Rectal smooth muscle tissue (tissue), 1 donor: ENCODE measurements around the gene TLR6.
"Not testable (repeated sequence)": the region's sequence is repeated elsewhere in the genome, so short reads cannot be mapped to it uniquely, and the experiment has no call there.

ENCODE experiments used
- H3K27ac ChIP-seq: one replicate; pipeline ENCODE4 v1.7.0; 2013; ENCODE audit warnings: low read depth, low read length, inconsistent platforms
- H3K27me3 ChIP-seq: one replicate; pipeline ENCODE4 v1.7.0; 2013; ENCODE audit warnings: low read length; ENCODE audit not compliant: control insufficient read depth, insufficient read depth
- H3K36me3 ChIP-seq: one replicate; pipeline ENCODE4 v1.7.0; 2013; ENCODE audit warnings: low read length; ENCODE audit not compliant: control insufficient read depth, insufficient read depth
- H3K4me1 ChIP-seq: one replicate; pipeline ENCODE4 v1.7.0; 2013; ENCODE audit warnings: low read length; ENCODE audit not compliant: control insufficient read depth, insufficient read depth
- H3K4me3 ChIP-seq: one replicate; pipeline ENCODE4 v1.7.0; 2013; ENCODE audit warnings: low read length
- H3K9ac ChIP-seq: one replicate; pipeline ENCODE4 v1.7.0; 2013; ENCODE audit warnings: low read length

TLR6 gene

DNA sequence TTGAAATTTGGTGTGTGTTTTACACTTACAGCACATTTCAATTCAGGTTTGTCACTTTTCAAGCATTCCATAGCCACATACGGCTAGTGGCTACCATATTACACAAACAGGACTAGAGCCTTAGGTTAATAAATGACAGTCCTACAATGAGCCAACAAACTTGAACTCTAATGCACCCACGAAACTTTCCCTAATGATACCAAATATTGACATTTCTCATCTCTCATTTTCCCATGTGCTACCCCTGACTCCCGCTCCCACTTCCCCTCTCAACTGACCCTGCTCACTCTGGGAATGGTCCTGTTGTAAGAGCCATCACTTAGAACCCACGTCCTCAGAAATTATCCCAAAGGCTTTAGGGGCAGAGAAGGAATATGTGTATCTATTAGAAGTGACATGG, 68.9 kb downstream of the TLR6 start:
- no peaks in the 10 kb centered on the region for H3K27me3 ChIP-seq
- no peaks in the 10 kb centered on the region for H3K36me3 ChIP-seq
- H3K4me3 ChIP-seq, result no peak overlapping the region
- H3K4me1 ChIP-seq, result no peaks in the 10 kb centered on the region
- no peak overlapping the region for H3K9ac ChIP-seq
- H3K27ac ChIP-seq, result no peak overlapping the region

DNA sequence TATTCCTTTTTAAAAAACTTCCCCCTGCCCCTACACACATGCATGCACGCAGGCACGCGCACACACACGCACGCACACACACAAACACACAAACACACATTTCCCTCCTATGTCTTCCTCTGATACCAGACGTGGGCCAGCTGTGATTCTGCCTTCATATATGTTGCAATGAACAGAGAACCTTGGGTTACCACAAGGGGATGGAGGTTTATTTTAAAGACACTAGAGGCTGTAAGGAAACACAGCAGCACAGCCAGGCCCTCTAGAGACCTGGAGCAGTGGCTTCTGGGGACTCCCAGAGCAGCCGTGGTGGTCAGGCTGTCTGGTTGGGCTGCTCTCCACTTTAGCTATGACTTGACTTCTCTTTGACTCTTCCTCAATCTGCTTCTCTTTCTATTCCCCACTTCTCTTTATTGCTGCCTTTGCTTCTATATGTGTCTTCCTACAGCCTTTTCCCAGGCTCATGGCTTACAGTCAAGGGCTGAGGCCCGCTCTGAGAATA, 70.7 kb downstream of the TLR6 start:
- Histone ChIP-seq H3K36me3 (no peaks in the 10 kb centered on the region), H3K9ac (no peak overlapping the region), H3K4me1 (no peaks in the 10 kb centered on the region), H3K27ac (no peak overlapping the region), H3K27me3 (no peaks in the 10 kb centered on the region), H3K4me3 (no peak overlapping the region)

DNA sequence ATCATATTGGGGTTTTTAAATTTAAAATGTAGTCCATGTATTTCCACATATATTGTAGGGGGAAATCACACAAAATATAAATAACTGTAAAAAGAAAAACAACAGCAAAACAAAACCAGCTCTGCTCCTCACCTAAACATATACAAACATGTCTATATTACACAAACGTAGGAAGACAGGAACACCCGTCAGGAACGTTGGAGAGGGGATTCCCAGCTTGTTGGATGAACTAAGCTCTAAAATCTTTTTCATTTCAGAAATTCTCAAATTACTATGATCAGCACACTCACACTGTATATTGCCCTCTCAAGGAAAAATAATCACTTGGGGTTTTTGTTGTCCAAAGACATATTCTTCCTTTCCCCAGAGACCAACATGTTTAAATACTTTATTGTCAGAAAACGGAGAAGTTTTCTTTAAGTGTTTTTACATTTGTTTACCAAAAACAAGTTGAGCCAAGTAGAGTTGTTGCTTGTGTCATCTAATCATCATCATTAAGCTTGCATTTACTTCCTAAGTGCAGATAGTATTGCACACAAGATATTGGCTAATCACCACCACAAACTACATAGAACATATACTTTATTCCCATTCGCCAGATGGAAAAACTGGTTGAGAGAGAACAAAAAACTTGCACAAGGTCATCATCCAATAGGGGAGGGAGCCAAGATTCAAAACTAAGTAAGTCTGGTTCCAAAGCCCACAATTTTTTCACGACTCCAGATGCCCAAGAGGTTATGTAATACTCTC, 71.4 kb downstream of the TLR6 start:
- Histone ChIP-seq H3K4me3 (no peak overlapping the region), H3K9ac (no peak overlapping the region), H3K27me3 (no peaks in the 10 kb centered on the region), H3K4me1 (no peaks in the 10 kb centered on the region), H3K36me3 (no peaks in the 10 kb centered on the region), H3K27ac (no peak overlapping the region)

DNA sequence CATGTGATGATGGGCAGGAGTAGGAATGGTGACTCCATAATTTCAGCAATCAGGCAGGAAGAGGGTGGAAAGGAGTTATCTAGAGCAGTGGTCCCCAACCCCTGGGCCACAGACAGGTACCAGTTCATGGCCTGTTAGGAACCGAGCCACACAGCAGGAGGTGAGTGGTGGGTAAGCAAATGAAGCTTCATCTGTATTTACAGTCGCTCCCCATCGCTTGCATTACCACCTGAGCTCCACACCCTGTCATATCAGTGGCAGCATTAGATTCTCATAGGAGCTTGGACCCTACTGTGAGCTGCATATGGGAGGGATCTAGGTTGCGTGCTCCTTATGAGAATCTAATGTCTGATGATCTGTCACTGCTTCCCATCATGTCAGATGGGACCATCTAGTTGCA, 72.5 kb downstream of the TLR6 start:
- H3K27ac ChIP-seq, result no peak overlapping the region
- H3K9ac ChIP-seq, result no peak overlapping the region
- H3K4me1 ChIP-seq, result no peaks in the 10 kb centered on the region
- H3K4me3 ChIP-seq, result no peak overlapping the region
- H3K27me3 ChIP-seq, result no peaks in the 10 kb centered on the region
- no peaks in the 10 kb centered on the region for H3K36me3 ChIP-seq

DNA sequence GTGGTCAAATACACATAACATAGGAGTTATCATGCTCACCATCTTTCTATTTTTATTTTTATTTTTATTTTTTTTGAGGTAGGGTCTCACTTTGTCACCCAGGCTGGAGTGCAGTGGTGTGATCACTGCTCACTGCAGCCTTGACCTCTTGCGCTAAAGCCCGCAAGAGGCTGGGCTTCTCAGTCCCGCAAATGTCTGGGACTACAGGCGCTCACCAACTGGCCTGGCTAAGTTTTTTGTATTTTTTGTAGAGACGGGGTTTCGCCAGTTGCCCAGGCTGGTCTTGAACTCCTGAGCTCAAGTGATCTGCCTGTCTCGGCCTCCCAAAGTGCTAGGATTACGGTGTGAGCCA, 73.5 kb downstream of the TLR6 start:
- Histone ChIP-seq H3K36me3 (no peaks in the 10 kb centered on the region), H3K9ac (no peak overlapping the region), H3K27ac (no peak overlapping the region), H3K4me1 (no peaks in the 10 kb centered on the region), H3K4me3 (no peak overlapping the region), H3K27me3 (no peaks in the 10 kb centered on the region)

DNA sequence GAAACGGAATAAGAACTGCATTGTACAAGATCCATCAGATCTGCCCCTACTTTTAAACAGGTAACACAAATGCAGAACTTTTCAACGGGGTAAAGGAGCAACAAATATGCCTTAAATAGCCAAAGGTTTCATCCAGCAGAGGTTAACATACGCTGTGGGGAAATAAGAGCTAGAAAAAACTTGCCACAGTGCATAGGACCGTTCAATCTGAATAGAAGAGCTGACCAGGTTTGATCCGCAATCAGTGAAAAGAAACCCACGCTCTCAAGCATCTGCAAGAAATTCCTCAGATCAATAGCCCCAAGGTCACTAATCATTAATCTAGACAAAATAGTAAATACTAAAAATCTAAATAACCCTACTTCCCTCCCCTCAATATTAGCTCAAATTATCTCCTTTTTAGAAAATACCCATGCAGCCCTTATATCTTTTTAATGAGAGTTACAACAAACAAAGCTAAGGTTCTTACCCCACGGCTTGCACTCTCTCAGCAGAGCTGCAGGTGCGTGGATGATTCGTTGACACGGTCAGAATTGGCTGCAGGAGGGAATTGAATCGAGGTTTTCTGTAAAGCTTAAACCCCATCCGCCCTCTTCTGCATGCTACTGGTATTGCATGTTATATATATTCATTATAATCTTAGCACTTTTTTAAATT, 74.0 kb downstream of the TLR6 start, which contains the start of gene TLR10:
TLR10 (minus strand) TSS at position 539 of the 657 bp plus-strand sequence. CDS start 7,400 bp downstream, outside the sequence.
- Histone ChIP-seq H3K9ac (no peak within 1 kb of the TSS), H3K4me3 (no peak within 1 kb of the TSS), H3K27ac (no peak within 1 kb of the TSS), H3K36me3 (no peaks in the 10 kb centered on the region), H3K4me1 (no peaks in the 10 kb centered on the region), H3K27me3 (no peaks in the 10 kb centered on the region)

DNA sequence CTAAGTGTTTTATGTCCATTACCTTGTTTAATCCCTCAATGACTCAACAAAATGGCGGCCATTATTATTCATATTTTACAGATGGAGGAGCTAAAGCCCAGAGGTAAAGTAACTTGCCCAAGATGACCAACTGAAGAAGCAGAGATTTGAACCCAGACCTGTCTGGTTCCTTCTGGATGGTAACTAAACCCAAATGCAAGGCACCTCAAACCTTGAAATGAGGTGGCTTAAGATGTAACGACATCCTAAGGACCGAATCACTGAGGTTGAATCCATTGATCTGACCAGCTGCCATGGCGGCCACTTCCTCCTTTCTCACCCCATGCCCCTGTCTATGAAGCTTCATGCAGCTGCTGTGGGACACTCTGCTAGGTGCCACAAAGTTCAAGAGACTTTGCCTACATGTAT, 74.8 kb downstream of the TLR6 start:
- Histone ChIP-seq H3K36me3 (no peaks in the 10 kb centered on the region), H3K4me1 (no peaks in the 10 kb centered on the region), H3K4me3 (no peak overlapping the region), H3K27me3 (no peaks in the 10 kb centered on the region), H3K9ac (no peak overlapping the region), H3K27ac (no peak overlapping the region)

DNA sequence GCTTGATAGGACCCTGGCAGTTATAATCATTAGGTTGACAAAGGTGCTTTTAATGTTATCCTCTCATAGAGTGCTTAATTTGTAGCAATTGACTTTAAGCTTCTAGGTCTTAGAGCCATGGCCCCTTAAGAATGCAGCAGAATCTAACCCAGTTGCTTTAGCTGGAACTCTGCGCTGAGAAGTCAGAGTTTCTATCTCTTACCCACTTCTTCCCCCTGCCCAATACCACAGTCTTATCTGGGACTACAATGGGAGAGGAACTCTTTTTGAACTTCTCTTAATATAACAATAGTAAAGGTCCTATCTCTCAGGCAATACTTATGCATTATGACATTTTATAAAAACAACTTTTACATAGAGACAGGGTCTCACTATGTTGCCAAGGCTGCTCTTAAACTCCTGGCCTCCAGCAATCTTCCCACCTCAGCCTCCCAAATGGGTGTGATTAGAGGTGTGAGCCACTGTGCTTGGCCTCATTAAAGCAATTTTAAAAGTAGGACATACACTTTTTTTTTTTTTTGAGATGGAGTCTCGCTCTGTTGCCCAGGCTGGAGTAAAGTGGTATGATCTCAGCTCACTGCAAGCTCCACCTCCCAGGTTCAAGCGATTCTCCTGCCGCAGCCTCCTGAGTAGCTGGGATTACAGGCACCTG, 75.7 kb downstream of the TLR6 start:
- no peak overlapping the region for H3K27ac ChIP-seq
- no peak overlapping the region for H3K9ac ChIP-seq
- no peaks in the 10 kb centered on the region for H3K36me3 ChIP-seq
- no peaks in the 10 kb centered on the region for H3K4me1 ChIP-seq
- H3K4me3 ChIP-seq, result no peak overlapping the region
- H3K27me3 ChIP-seq, result no peaks in the 10 kb centered on the region

DNA sequence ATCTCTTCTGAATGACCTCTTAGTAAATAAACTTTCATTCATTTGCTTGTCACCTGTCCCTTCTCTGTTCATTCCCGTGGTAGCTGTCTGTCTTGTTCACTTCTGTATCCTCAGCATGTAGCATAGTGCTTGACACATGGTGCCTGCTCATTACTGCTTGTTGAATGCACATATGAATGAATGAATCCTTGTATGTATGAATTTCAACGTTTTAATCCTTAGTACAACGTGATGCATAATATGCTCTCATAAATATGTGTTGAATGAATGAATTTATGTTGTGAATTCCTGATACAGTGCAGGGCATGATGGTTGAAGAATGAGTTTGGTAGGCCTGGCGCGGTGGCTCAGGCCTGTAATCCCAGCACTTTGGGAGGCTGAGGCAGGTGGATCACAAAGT, 76.8 kb downstream of the TLR6 start:
- Histone ChIP-seq H3K9ac (no peak overlapping the region), H3K27ac (no peak overlapping the region), H3K4me1 (no peaks in the 10 kb centered on the region), H3K27me3 (no peaks in the 10 kb centered on the region), H3K36me3 (no peaks in the 10 kb centered on the region), H3K4me3 (no peak overlapping the region)

DNA sequence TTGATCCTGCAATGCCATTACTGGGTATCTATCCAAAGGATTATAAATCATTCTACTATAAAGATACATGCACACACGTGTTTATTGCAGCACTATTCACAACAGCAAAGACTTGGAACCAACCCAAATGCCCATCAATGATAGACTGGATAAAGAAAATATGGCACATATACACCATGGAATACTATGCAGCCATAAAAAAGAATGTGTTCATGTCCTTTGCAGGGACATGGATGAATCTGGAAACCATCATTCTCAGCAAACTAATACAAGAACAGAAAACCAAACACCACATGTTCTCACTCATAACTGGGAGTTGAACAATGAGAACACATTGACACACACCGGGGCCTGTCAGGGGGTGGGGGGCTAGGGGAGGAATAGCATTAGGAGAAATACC, 78.7 kb downstream of the TLR6 start:
- H3K4me1 ChIP-seq, H3K27ac ChIP-seq, H3K27me3 ChIP-seq, H3K4me3 ChIP-seq, H3K36me3 ChIP-seq, H3K9ac ChIP-seq: not testable (repeated sequence)

DNA sequence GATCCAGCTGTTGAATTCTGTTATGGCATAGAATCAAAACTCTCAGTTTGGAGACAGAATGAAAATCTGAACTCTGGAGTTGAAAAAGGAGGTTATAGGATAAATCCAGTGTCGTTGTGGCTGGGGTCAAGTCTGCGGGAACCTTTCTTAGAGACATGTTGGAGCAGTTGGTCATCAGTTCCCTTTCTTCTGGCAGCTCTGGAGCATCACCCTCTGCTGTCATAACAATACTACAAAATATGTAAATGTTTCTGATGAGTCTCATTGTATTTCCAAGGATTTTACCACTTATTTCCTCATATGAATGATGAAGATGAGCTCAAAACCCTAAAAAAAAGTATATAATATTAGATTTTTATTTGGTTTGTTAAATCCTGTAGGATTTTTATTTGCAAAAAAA, 81.3 kb downstream of the TLR6 start:
- no peak overlapping the region for H3K4me3 ChIP-seq
- H3K9ac ChIP-seq, result no peak overlapping the region
- H3K36me3 ChIP-seq, result no peaks in the 10 kb centered on the region
- H3K27me3 ChIP-seq, result no peaks in the 10 kb centered on the region
- no peak overlapping the region for H3K27ac ChIP-seq
- no peaks in the 10 kb centered on the region for H3K4me1 ChIP-seq

DNA sequence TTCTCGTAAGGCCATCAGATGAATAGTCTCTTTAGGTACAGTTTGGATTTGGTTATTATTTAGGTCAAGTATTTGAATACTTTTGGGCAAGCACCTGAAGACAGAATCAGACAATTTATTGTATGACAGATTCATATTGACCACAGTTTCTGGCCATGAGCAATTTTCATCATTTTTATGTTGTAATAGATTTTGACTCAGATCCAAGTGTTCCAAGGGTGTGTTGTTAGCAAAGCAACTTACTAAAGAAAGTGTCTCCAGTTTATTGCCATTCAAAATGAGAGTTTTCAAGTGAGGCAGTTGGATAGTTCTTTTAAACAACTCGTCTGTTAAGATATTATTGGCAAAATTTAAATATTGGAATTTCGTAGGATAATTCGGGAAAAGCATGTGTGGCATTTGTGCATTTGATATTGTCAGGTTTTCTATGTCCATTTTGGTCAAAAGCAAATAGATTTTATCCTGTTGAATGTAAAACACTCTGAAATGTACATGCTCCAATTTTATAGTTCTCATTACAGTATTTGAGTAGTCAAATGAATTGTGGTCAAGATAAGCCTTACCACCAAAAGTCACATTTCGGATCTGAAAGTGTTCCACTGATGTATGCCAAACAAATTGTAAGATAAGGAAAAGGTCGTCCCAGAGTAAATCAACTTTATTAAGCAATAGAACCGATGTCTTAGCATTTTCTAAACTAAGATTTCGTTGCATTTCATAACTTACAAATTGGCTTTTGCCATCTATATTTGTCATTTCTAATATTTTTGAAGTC, 82.2 kb downstream of the TLR6 start:
- H3K4me3 ChIP-seq, result no peak overlapping the region
- peaks cover 2% of the 10 kb centered on the region for H3K4me1 ChIP-seq
- no peak overlapping the region for H3K9ac ChIP-seq
- H3K27ac ChIP-seq, result no peak overlapping the region
- H3K27me3 ChIP-seq, result no peaks in the 10 kb centered on the region
- H3K36me3 ChIP-seq, result no peaks in the 10 kb centered on the region
